ENCODE results near the gene ARHGAP26. TPM values are rescaled to one million over a fixed set of nuclear protein-coding genes. Genes with fewer than 3 reads are reported as not detected.
A peak's percentile ranks its signal among the peaks of the same experiment; 100 is the strongest.

The ARHGAP26 gene
- polyA plus RNA-seq, 3 donors = 26.5 to 56.8 (median 28.7) TPM

DNA sequence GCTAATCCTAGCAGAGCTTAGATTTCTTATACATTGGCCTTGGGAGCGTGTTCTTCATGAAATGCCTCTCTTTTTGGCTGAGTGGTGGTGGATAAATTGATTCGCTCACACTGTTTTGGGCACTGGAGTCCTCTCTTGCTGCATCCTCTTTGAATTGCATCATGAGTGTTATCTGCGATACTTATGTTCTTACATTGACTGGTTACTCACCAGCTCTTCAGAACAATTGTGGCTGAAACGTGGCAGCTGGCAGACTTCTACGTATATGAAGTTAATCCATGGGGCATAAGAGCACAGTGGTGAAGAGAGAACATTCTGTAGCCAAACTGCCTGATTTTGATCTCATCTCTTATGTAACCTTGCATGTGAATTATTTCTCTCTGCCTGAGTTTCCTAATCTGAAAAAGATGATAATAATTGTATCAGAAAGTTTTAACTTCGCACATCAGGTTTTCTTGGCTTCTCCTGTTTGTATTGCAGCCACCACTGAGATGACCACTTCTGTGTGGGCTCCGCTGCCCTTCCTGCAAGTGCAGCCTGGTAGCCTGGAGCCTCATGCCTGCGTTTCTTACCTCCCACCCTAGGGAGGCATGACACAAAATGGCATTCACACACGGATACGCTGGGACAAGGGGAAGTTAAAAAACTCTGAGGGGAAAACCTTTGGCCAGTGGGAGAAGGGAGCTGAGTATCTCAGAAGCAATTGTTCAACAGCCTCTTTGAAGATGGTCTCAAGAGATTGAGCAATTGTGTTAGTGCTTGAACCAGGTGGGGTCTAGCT lies 295.2 kb downstream of the ARHGAP26 start:
- H3K27ac Mint-ChIP-seq = peak overlapping the region; percentile 85 to 95 (median 91)

DNA sequence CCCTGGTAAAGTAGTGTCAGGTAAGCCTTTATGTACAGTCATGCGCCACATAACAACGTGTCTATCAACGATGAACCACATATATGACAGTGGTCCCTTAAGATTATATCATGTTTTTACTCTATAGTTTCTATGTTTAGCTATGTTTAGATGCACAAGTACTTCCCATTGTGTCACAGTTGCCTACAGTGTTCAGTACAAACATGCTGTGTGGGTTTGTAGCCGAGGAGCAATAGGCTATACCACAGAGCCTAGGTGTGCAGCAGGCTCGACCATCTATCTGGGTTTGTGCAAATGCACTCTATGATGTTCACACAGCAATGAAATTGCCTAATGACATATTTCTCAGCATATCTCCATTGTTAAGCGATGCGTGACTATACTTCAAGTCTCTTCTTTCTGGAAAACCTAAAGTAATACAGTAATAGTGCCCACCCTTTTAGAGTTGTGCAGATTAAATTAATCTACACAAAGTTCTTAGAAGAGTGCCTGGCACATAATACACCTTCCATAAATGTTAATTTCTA lies 295.9 kb downstream of the ARHGAP26 start:
- peaks cover 0 to 4% (median 1%) of the 10 kb centered on the region in 3 donors for H3K27me3 Mint-ChIP-seq (ENCODE audit: low read depth in 3 of 3)
- no peak overlapping the region for H2AFZ ChIP-seq (ENCODE audit: insufficient read depth, low read depth, low read length, poor library complexity, severe bottlenecking)
- intact Hi-C loops (cut with micrococcal nuclease) = no loop called here
- H3K4me1 Mint-ChIP-seq = peaks cover 49% of the 10 kb centered on the region
- H3K36me3 Mint-ChIP-seq = peaks cover 79 to 84% of the 10 kb centered on the region in 2 donors
- H3K27ac Mint-ChIP-seq = peak overlapping the region; percentile 35 to 95 (median 86)
- H3K27me3 ChIP-seq (ENCODE audit: control insufficient read depth in 2 of 2, insufficient read depth in 2 of 2, low read length in 2 of 2) = no peaks in the 10 kb centered on the region
- peaks cover 0 to 8% (median 2%) of the 10 kb centered on the region in 7 donors for H3K9me3 Mint-ChIP-seq
- H3K9ac ChIP-seq (ENCODE audit: insufficient read depth, low read length, poor library complexity, severe bottlenecking) = no peak overlapping the region
- H3K27ac ChIP-seq (ENCODE audit: low read depth in 1 of 2, low read length in 2 of 2) = peak overlapping the region in 1 of 2 donors; percentile 86
- H3K4me3 Mint-ChIP-seq = no peak overlapping the region
- peaks cover 47 to 49% of the 10 kb centered on the region in 2 donors for H3K4me1 ChIP-seq (ENCODE audit: control insufficient read depth in 1 of 2, insufficient read depth in 2 of 2, low read length in 2 of 2)
- peaks cover 3% of the 10 kb centered on the region for H3K79me2 ChIP-seq (ENCODE audit: insufficient read depth, low read length)
- TF ChIP-seq, protein P1, sequence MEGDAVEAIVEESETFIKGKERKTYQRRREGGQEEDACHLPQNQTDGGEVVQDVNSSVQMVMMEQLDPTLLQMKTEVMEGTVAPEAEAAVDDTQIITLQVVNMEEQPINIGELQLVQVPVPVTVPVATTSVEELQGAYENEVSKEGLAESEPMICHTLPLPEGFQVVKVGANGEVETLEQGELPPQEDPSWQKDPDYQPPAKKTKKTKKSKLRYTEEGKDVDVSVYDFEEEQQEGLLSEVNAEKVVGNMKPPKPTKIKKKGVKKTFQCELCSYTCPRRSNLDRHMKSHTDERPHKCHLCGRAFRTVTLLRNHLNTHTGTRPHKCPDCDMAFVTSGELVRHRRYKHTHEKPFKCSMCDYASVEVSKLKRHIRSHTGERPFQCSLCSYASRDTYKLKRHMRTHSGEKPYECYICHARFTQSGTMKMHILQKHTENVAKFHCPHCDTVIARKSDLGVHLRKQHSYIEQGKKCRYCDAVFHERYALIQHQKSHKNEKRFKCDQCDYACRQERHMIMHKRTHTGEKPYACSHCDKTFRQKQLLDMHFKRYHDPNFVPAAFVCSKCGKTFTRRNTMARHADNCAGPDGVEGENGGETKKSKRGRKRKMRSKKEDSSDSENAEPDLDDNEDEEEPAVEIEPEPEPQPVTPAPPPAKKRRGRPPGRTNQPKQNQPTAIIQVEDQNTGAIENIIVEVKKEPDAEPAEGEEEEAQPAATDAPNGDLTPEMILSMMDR (IDR thresholded peaks at IDR 0.05) = no peak
- DNase-seq = no peak
- H3K4me3 ChIP-seq (replicated peaks in 1 of 3; ENCODE audit: low read depth in 2 of 3, low read length in 3 of 3) = no peak overlapping the region
- WGBS (ENCODE audit: insufficient coverage) = 95% methylated on average over 2 of the region's 7 CpGs
- H3K4me2 ChIP-seq (replicated peaks; ENCODE audit: extremely low read depth, low read length, poor library complexity, severe bottlenecking) = no peak overlapping the region
- H3K9me3 ChIP-seq (replicated peaks in 1 of 2; ENCODE audit: control insufficient read depth in 1 of 2, insufficient read depth in 1 of 2, low read length in 2 of 2) = no peaks in the 10 kb centered on the region
- peaks cover 50 to 79% of the 10 kb centered on the region in 2 donors for H3K36me3 ChIP-seq (replicated peaks in 1 of 2; ENCODE audit: control insufficient read depth in 1 of 2, insufficient read depth in 2 of 2, low read length in 2 of 2)
- peaks cover 41% of the 10 kb centered on the region for H4K20me1 ChIP-seq (ENCODE audit: insufficient read depth, low read length)

More for the DNA sequence above, 295.2 kb downstream of the ARHGAP26 start:
- Histone ChIP-seq H3K4me3 (replicated peaks in 1 of 3; ENCODE audit: low read depth in 2 of 3, low read length in 3 of 3) (peak overlapping the region in 1 of 3 experiments; percentile 35), H2AFZ (ENCODE audit: insufficient read depth, low read depth, low read length, poor library complexity, severe bottlenecking) (no peak overlapping the region), H4K20me1 (ENCODE audit: insufficient read depth, low read length) (peaks cover 45% of the 10 kb centered on the region), H3K36me3 (replicated peaks in 1 of 2; ENCODE audit: control insufficient read depth in 1 of 2, insufficient read depth in 2 of 2, low read length in 2 of 2) (peaks cover 50 to 79% of the 10 kb centered on the region in 2 donors), H3K9me3 (replicated peaks in 1 of 2; ENCODE audit: control insufficient read depth in 1 of 2, insufficient read depth in 1 of 2, low read length in 2 of 2) (no peaks in the 10 kb centered on the region), H3K4me2 (replicated peaks; ENCODE audit: extremely low read depth, low read length, poor library complexity, severe bottlenecking) (peak overlapping the region; percentile 39), H3K4me1 (ENCODE audit: control insufficient read depth in 1 of 2, insufficient read depth in 2 of 2, low read length in 2 of 2) (peaks cover 47 to 49% of the 10 kb centered on the region in 2 donors), H3K27ac (ENCODE audit: low read depth in 1 of 2, low read length in 2 of 2) (peak overlapping the region; percentile 23 to 86), H3K27me3 (ENCODE audit: control insufficient read depth in 2 of 2, insufficient read depth in 2 of 2, low read length in 2 of 2) (no peaks in the 10 kb centered on the region), H3K9ac (ENCODE audit: insufficient read depth, low read length, poor library complexity, severe bottlenecking) (no peak overlapping the region), H3K79me2 (ENCODE audit: insufficient read depth, low read length) (peaks cover 3% of the 10 kb centered on the region)
- intact Hi-C loops (cut with micrococcal nuclease) = no loop called here
- Mint-ChIP-seq H3K9me3 (peaks cover 0 to 2% (median 0%) of the 10 kb centered on the region in 7 donors), H3K27me3 (ENCODE audit: low read depth in 3 of 3) (peaks cover 0 to 4% (median 1%) of the 10 kb centered on the region in 3 donors), H3K4me3 (peak overlapping the region in 1 of 2 donors; percentile 77), H3K36me3 (peaks cover 79 to 84% of the 10 kb centered on the region in 2 donors), H3K4me1 (peaks cover 49% of the 10 kb centered on the region)
- DNase-seq = peak; percentile 51 to 62 (median 56)
- TF ChIP-seq, protein P1 (IDR thresholded peaks at IDR 0.05) = no peak
- 31% methylated on average over 3 of the region's 10 CpGs for WGBS (ENCODE audit: insufficient coverage)
